Testis (tissue), 3 donors: ENCODE data around the gene CAPN9. TPM values are rescaled to one million over a fixed set of nuclear protein-coding genes. Genes with fewer than 3 reads are reported as not detected.

ENCODE experiments used
- DNase-seq: peaks from one replicate; pipeline ENCODE4 v3.0.0-alpha.2; 2019
- H3K27ac ChIP-seq, 2 donors: fragments of 200-600 bp; sonication (generic); one replicate each; pipeline ENCODE4 v1.5.1; 2019
- H3K27me3 ChIP-seq: fragments of 200-600 bp; sonication (generic); one replicate; pipeline ENCODE4 v1.5.1; 2019
- H3K36me3 ChIP-seq: fragments of 200-600 bp; sonication (generic); one replicate; pipeline ENCODE4 v1.5.1; 2017; ENCODE audit warnings: low read depth; ENCODE audit errors: missing control alignments
- H3K4me1 ChIP-seq: fragments of 200-600 bp; sonication (generic); one replicate; pipeline ENCODE4 v1.5.1; 2019
- H3K4me3 ChIP-seq, 2 donors: fragments of 200-600 bp; sonication (generic); one replicate each; pipeline ENCODE4 v1.5.1; 2017 to 2019
- H3K9me3 ChIP-seq: fragments of 200-600 bp; sonication (generic); one replicate; pipeline ENCODE4 v1.5.1; 2017
- CTCF ChIP-seq, 3 experiments: fragments of 450-650 bp in 2 of 3; fragments of 200-600 bp in 1 of 3; sonication (generic) in 1 of 3; IDR thresholded peaks; one replicate each; pipeline ENCODE4 v1.5.1; 2016 to 2019; ENCODE audit warnings: antibody characterized with exemption in 3 of 3, mild to moderate bottlenecking in 2 of 3, moderate library complexity in 1 of 3
- POLR2A ChIP-seq: fragments of 450-650 bp; IDR thresholded peaks from one replicate; pipeline ENCODE4 v1.6.1; 2017; ENCODE audit warnings: antibody characterized with exemption, mild to moderate bottlenecking, moderate library complexity
- WGBS, 2 donors: methylation state at CpG; one replicate each; pipeline ENCODE4 v1.1.5; 2018; 5-methylcytosine and 5-hydroxymethylcytosine counted together
- intact Hi-C: fragments of 100-400 bp; cut with DNase I; formaldehyde crosslinking; loops from one replicate; pipeline ENCODE4 v1.15.1; 2023; ENCODE audit warnings: low total_unique reads
- polyA plus RNA-seq: library from polyadenylated mRNA; stranded (reverse); fragments of 350-450 nt; fragmentation: Illumina TruSeq; extraction: RNeasy Lipid Tissue Mini Kit (QIAGEN cat#74804); gene quantifications from one replicate; pipeline ENCODE4 v1.2.3, GENCODE V29; 2014; ENCODE audit warnings: low read depth, low replicate concordance; ENCODE audit not compliant: insufficient read depth
- total RNA-seq, 2 donors: library from RNA; depleted of rRNA; stranded (reverse); fragments of >200 nt; gene quantifications; one replicate each; pipeline ENCODE4 v1.2.3, GENCODE V29; 2016

Gene CAPN9
- total and polyA plus RNA-seq, 3 donors from 2014 or later = 0.16 to 0.34 (median 0.25) TPM

GRCh38 chr1:230812568-230812967, 65.4 kb downstream of the CAPN9 start:
- intact Hi-C loops = no loop called here
- WGBS, 2 donors = 87% methylated on average over 2 of the region's 2 CpGs
- no peak for DNase-seq
- Histone ChIP-seq H3K27me3 (no peaks in the 10 kb centered on the region), H3K36me3 (no peaks in the 10 kb centered on the region), H3K4me3 (no peak overlapping the region), H3K27ac (no peak overlapping the region), H3K4me1 (no peaks in the 10 kb centered on the region), H3K9me3 (no peaks in the 10 kb centered on the region)
- TF ChIP-seq CTCF (IDR thresholded peaks at IDR 0.05) (no peak), POLR2A (no peak)

DNA sequence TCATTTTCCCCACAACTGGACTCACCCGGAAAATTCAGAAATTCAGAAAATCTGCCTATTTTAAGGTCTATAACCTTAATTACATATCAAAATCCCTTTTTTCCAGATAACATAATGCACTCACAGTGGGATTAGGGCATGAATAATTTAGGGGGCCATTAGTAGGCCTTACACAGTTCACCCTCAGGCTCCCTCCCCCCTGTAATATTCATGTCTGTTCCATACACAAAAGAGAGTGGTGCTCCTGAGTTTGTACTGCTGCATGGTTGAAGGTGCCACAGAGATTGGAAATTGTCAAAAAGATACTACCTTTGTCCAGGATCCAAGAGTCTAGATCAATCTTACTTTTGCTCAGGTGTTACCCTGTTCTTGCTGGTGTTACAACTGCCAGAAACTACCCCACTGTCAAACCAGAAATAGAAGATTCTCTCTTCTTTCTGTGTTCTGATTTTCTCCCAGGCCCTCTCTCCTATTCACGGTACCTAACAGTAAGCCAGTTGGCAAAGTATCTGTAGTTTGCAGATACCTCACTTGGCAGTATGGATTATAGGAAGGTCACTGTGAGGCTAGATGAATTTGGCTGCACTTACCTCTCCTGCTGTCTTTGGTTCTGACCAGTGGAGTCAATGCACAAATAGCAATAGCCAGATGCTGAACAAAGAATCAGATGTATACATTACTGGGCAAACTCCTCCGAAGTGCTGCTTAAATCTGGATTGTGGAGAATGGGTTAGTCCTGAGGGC, 67.9 kb downstream of the CAPN9 start:
- no peak overlapping the region for H3K27ac ChIP-seq
- no peak for DNase-seq
- 50 to 77% methylated on average over 3 of the region's 3 CpGs for WGBS, 2 donors
- H3K36me3 ChIP-seq = no peaks in the 10 kb centered on the region
- H3K4me3 ChIP-seq = no peak overlapping the region
- no peak for TF ChIP-seq CTCF (IDR thresholded peaks at IDR 0.05)
- TF ChIP-seq POLR2A = no peak
- H3K4me1 ChIP-seq = no peaks in the 10 kb centered on the region
- H3K27me3 ChIP-seq = no peaks in the 10 kb centered on the region
- intact Hi-C loops = no loop called here
- H3K9me3 ChIP-seq = no peaks in the 10 kb centered on the region

DNA sequence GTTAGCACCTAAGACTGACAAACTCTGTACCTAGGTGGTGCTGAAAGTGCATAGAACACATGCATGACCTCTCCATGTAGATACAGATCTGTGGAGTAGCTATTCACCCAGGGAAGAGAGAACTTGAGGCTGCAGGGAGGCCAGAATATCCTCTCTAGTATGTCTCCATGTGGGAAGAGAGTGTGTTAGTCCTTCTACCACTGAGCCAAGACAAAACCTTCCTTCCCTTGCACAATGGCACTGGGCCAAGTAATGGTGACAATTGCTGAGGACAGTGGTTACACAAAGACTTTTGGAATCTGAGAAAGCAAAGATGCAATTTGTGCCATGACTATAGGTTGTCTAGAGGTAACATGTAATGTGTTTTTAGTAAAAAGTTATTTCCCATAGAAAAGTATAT, 68.8 kb downstream of the CAPN9 start:
- intact Hi-C loops = no loop called here
- no peaks in the 10 kb centered on the region for H3K27me3 ChIP-seq
- no peak overlapping the region for H3K4me3 ChIP-seq
- no peak overlapping the region for H3K27ac ChIP-seq
- no peaks in the 10 kb centered on the region for H3K9me3 ChIP-seq
- no peaks in the 10 kb centered on the region for H3K36me3 ChIP-seq
- no peaks in the 10 kb centered on the region for H3K4me1 ChIP-seq
- no peak for TF ChIP-seq CTCF (IDR thresholded peaks at IDR 0.05)
- TF ChIP-seq POLR2A = no peak
- no peak for DNase-seq

DNA sequence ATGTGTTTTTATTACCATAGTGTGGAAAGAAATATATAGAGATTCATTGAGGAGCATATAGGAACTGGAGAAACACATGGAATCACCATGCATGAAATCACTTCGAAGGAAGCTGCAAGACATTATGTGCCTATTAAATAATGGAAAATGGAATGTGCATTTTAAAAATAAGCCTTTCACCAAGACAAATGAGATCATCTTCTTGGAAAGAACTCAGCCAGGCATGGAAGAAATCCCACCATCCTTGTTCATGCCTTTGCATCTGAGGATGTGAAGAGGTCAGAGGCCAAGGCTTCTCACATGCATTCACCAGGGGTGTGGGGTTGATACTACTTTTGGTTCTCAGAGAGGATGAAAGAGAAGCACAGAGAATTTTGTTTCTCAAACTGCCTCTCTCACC, 71.2 kb downstream of the CAPN9 start:
- intact Hi-C loops = no loop called here
- Histone ChIP-seq H3K27ac (no peak overlapping the region), H3K9me3 (no peaks in the 10 kb centered on the region), H3K27me3 (no peaks in the 10 kb centered on the region), H3K4me1 (no peaks in the 10 kb centered on the region), H3K4me3 (no peak overlapping the region), H3K36me3 (no peaks in the 10 kb centered on the region)
- no peak for DNase-seq
- WGBS, 2 donors = 57 to 58% methylated on average over 1 of the region's 1 CpG
- no peak for TF ChIP-seq POLR2A
- no peak for TF ChIP-seq CTCF (IDR thresholded peaks at IDR 0.05)

DNA sequence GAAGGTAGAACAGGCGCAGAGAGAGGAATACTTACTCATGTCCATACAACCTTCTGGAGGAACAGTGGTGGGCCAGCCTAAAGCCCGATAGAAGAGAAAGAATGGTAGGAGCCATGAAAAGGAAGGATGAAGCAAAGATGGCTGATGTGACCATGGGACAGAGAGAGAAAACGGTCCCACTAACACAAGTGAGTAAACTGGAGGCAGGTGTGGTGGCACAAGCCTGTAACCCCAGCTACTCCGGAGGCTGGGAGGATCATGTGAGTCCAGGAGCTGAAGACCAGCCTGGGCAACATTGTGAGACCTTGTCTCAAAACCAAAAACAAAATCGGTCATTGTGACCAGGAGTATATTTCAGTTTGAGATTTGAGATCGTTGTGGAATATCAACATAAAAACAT, 71.7 kb downstream of the CAPN9 start:
- 83 to 89% methylated on average over 6 of the region's 6 CpGs for WGBS, 2 donors
- intact Hi-C loops = no loop called here

More for the DNA sequence above, 71.7 kb downstream of the CAPN9 start:
- H3K27me3 ChIP-seq = no peaks in the 10 kb centered on the region
- no peaks in the 10 kb centered on the region for H3K9me3 ChIP-seq
- H3K27ac ChIP-seq = no peak overlapping the region
- TF ChIP-seq POLR2A (no peak), CTCF (IDR thresholded peaks at IDR 0.05) (no peak)
- DNase-seq = no peak
- peaks cover 2% of the 10 kb centered on the region for H3K4me1 ChIP-seq
- H3K36me3 ChIP-seq = no peaks in the 10 kb centered on the region
- H3K4me3 ChIP-seq = no peak overlapping the region
